AG08395 (cell line): ENCODE results near the gene IFIT2.
A peak's percentile ranks its signal among the peaks of the same experiment; 100 is the strongest.
"Not testable (repeated sequence)": the region's sequence is repeated elsewhere in the genome, so short reads cannot be mapped to it uniquely, and the experiment has no call there.

Experiments
- DNase-seq: peaks from one replicate; pipeline ENCODE4 v3.0.0; 2012; ENCODE audit warnings: mixed read lengths, low spot score

IFIT2 gene, protein sequence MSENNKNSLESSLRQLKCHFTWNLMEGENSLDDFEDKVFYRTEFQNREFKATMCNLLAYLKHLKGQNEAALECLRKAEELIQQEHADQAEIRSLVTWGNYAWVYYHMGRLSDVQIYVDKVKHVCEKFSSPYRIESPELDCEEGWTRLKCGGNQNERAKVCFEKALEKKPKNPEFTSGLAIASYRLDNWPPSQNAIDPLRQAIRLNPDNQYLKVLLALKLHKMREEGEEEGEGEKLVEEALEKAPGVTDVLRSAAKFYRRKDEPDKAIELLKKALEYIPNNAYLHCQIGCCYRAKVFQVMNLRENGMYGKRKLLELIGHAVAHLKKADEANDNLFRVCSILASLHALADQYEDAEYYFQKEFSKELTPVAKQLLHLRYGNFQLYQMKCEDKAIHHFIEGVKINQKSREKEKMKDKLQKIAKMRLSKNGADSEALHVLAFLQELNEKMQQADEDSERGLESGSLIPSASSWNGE

DNA sequence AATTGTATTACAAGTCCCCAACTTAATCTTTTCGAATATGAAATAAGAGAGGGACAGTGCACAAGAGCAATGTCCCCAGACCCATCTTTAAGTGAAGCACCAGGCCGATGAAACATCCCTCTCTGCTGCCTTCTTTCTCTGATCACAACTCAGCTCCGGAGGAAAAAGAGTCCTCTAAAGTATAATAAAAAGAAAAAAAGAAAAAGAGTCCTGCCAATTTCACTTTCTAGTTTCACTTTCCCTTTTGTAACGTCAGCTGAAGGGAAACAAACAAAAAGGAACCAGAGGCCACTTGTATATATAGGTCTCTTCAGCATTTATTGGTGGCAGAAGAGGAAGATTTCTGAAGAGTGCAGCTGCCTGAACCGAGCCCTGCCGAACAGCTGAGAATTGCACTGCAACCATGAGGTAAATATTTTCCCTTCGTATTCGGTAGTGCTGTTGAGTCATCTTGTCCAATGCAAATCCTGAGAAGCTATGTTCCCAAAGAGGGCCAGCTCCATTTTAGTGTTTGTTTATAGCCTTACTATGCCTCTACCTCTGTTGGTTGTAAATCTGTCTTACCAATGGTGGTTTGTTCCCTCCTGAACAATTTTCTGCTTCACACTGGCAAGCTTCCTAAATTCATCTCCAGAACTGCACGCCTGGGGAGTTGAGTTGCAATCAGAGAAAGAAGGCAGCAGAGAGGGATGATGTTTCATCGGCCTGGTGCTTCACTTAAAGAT, at the start of gene IFIT2:
TSS of gene IFIT2 (plus strand) at position 326 of the 725 bp plus-strand sequence. CDS start at position 404, 78 bp downstream.
- DNase-seq = peak; percentile 74

DNA sequence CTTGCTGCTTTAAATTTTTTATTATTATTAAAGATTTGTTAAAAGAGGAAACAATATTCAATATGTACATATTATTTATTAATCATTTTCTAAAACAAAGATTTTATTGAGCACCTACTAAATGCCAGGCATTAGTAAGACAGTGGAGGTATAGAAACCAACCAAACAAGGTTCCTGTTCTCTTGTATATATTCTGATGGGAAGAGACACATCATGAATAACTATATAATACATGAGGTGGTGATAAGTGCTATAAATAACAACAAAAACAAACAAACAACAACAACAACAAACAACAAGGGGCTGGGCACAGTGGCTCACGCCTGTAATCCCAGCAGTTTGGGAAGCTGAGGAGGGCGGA, 49.6 kb upstream of the IFIT2 start:
- DNase-seq = no peak

DNA sequence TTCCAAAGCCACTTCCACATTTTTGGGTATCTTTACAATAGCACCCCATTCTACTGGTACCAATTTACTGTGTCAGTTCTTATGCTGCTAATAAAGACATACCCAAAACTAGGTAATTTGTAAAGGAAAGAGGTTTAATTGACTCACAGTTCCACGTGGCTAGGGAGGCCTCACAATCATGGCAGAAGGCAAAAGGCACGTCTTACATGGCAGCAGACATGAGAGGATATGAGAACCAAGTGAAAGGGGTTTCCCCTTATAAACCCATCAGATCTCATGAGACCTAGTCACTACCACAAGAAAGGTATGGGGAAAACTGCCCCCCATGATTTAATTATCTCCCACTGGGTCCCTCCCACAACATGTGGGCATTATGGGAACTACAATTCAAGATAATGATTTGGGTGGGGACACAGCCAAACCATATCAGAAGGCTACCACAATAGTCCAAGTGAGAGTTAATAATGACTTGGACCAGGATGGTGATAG, 46.7 kb upstream of the IFIT2 start:
- DNase-seq = not testable (repeated sequence)

DNA sequence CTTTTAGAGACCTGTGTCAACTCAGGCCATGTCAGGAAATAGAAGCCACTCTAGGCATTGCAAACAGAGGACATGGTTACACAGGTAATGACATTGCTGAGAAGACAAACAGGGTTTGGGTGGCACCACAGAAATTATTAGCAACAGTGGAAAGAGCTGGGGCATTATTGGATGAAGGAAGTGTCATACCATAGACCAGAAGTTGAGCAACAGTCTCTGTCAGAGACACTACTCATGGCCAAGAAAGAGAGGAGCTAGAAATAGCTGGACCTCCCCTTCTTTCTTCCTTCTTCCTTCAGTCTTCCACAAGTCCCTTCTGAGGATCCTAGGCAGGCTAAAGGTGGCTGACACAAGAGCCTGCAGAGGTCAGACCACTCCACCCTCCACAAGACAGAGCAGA, 46.1 kb upstream of the IFIT2 start:
- no peak for DNase-seq

DNA sequence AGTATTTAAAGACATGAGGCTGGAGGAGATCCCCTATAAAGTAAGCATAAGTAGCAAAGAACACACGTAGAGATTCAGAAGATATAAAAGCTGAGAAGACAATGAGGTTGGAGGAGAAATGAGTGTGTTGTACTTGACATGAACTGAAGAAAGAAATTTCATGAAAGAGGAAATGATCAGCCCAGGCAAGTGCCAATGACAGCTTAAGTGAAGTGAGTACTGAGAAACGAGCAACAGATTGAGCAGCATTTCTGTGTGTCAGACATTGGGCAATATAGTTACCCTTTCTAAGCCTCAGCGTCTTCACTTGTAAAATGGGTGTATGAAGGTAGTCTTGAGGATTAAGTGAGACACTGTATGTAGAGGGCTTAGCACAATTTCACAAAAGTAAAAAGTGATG, 45.5 kb upstream of the IFIT2 start:
- DNase-seq = no peak

DNA sequence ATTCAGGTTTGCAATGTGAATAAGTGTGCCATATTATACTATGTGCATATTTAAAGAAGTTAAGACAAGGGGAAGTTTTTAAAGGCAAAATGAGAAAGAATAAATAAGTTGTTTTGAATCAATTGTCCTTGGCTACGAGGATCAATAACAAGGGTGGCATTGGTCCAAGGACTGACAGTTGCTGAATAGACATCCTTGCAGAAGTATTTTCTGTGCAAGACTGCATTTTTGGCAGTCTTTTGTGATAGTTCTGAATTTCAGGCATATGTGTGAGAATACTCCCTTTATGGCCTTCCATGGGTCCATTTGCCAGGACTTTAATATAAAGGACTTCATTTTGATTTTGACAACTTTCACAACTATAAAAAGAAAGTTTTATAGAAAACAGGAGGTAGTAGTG, 44.9 kb upstream of the IFIT2 start:
- no peak for DNase-seq

DNA sequence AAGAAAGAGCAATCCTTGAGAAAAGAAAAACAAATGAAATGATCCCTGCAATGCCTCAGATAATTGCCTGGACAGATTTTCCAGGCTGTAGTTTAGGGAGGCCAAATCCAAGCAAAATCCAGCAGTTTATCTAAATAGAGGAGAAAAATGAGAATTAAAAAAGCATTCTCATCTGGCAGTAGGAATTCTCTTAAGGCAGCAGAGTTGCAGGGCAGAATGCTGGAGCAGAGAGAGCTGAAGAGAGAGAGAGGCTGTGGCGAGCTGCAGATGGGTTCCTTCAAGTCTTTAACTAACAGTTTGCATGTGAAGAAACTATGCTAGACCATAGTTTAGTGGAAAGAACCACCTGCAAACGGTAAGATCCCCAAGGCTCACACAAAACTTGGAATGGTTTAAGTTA, 44.3 kb upstream of the IFIT2 start:
- DNase-seq = no peak

DNA sequence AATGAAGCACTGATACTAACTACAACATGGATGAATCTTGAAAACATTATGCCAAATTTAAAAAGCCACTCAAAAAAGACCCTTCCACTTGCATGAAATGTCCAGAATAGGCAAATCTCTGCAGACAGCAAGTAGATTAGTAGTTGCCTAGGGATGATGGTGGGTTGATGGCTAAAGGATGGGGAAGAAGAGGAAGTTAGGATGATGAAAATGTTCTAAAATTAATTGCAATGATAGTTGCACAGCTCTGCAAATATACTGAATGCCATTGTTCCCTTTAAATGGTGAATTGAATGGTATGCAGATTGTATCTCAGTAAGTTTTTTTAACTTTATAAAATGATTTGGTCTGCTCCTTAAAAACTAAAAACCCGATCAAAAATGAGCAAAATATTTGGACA, 43.0 kb upstream of the IFIT2 start:
- no peak for DNase-seq

DNA sequence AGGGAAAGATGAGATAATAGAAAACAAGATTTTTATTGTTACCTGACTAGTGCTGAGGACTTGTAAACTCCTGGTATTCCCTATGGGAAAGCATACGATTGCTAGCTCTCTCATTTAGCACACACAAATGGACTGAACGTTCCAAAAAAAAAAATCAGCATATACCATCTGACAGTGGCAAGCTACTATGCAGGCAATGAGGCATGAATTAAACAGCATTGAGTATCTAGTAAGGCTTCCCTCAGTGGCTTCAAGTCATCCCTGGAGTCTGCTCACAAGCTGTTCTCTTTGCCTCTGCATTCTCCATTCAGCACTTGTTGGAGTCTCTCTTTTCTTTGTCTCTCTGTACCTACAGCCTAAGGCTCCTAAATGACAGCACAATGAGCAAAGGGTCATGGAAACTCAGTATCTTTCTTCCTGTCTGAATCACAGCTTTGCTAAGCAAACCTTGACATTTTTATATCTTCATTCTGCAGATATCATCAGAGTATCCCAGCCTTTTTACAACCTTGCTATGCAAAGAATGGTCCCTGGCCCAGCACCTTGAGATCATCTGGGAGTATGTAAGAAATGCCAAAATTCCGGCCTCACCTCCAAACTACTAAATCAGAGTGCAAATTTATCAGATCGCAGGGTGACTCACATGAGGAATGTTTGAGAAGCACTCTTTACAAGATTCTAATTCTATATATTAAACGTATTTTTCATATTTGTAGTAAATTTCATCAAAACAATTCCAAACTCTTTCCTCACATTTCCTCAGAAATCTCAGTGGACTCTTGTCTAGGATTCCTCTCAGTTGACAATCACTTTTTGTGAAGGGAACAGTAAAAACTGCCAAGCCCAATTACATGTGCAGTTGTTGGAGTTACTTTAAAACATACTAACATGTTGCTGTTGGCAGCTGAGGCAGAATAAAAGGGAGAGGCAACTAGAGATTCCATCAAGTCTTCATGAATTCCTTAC, 39.5 kb upstream of the IFIT2 start:
- DNase-seq = peak; percentile 24

DNA sequence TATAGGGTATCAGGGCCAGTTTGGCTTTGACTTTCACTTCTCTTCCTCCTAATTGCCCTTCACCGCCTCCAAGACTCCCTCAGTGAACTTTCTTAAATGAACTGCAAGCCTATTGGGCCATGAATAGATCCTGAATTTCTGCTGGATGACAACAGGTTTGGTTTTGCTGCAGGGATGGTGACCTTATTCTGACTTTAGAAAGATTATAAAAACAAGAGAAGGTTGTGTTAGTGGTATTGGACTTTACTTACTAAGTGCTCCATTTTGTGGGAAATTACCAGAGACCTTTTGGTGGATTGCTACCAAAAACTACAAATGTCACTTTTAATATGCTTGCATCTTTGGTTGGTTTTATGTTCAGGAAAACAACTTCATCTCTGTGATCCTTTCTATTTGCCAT, 38.8 kb upstream of the IFIT2 start:
- DNase-seq = no peak

DNA sequence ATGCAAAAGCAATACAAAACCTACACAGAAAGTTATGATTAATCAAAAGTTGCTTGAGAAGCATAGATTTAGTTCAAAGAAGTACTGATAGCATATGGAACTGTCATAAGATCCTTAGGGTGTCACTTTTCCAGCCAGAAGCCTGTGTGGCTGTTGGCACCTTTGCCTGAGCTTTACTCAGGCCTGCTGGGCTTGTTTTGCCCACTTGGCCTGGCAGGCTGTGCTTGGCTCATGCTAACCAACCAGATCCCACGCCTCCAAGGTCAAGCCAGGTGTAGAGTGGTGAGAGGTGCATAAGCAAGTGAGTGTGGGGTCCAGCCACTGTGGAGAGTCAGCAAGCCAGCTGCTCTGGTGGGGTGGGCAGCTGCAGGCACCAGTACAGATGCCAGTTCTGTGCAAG, 38.3 kb upstream of the IFIT2 start:
- DNase-seq = no peak

DNA sequence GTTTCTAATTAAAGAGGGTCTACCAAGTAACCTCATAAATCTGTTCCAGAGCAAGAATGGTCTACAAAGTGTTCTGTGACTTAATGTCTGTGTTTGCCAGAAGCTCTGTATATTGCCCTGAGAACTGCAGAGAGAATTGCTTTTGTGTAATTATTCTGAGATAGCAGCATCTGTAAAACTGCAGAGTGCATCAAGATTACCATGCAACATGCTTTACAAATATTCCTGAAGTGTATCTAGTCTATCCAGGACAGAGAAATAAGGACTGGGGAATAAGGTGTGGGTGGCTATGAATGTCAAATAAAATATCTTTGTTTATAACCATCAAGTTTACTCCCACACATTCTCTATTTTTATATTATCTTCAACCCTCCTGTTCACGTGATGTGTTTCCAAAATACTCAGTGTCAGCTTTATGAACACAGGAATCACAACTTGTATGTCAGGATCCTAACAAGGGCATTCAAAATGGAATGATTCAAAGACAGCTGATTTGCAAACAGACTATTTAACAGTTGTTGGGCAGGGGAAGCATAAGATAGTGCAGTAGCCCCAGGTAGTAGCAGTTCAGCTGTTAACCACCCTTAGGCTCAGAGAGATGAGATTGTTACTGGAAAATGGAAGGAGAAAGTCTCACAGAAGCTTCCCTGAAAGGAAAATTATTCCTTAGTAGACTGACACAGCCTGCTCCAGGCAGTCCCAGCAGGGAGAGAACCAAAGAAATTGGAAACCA, 35.0 kb upstream of the IFIT2 start:
- no peak for DNase-seq

DNA sequence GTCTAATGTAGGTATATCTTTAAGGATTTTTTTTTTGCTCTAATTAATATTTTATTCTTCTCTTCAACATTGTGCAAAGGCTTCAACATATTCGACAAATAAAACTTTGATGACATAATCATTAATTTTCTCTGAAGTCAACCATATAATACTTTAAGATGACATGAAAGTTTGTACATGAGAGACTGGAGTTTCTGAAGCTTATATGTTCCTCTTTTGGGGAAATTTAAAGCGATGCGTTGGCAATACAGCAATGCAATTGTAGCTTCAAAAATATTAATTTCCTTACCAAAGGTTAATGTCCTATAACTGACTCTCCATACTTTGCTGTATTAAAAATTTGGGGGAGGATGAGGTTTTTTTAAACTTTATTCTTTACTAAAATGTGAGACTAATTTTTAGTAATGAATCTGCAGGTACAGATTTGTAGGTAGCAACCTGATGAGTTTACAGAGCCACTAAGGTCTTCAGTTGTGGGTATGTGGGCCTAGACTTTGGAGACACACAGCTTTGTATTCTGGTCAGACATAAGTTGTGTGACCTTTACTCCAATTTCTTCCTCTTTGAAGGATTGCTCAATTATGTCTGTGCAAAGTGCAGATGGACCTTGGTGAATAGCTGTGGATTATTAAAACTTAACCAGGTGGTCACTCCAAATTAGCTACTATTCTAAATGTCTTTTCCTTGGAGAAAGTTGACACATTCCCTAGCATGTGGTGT, 32.3 kb upstream of the IFIT2 start:
- no peak for DNase-seq

DNA sequence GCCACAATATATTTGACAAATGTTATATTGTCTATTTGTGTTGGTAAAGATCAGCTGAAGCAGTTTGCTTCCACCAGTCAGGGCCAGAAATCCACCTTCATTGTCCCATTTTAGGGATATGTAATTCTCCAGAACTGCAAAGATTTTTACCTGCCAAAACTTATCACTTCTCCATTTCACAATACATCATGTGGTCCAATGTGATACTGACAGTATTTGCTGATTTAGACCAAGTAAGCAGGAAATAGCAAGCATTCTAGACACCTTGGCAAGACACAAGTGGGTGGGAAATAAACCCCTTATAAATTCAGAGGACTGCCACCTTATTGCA, 31.7 kb upstream of the IFIT2 start:
- no peak for DNase-seq

DNA sequence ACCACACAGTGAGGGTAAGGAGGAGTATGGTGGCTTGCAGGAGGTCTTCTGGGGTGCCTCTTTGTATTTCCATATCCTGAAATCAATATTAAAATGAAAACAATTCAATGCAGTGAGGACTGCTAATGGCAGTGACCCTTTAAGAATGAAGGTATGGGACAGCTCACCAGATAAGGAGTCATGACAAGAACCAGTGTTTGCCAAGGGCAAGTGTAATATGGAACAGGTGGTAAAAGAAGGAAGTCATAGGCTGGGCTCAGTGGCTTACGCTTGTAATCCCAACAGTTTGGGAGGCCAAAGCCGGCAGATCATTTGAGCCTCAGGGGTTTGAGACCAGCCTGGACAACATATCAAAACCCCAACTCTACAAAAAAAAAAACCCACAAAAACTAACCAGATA, 30.3 kb upstream of the IFIT2 start:
- DNase-seq = no peak

DNA sequence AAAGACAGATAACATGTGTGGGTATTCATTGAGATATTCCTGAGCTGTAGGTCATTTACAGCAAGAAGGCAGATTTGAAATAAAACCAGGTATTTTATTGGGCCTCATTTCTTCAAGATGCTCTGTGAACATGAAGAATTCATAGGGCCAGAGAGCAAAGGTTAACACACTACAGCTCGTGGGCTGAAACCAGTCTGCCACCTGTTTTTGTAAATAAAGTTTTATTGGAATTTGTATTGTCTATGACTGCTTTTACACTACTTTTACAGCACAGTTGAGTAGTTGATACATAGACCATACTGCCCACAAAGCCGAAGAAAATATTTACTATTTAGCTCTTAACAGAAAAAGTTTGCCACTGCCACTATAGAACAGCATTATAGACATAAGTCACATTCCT, 28.2 kb upstream of the IFIT2 start:
- no peak for DNase-seq

DNA sequence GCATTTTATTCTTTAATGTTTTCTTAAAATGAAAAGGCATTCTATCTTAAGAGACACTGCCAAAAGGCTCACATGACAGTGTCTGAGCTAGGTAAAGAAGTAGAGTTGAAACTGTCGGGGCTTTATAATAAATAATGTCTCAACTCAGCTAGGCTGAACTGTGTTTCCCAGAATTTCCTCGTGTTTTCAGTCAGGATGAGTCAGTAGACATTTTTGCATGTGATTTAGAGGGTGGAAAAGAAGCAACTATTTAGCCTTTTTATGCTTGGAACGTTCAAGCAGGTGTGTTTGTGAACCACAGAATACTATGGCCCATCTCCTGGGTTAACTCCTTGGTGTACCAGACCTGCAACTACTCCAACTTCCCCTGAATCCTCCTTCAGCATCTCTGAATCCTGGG, 26.9 kb upstream of the IFIT2 start:
- peak; percentile 49 for DNase-seq

DNA sequence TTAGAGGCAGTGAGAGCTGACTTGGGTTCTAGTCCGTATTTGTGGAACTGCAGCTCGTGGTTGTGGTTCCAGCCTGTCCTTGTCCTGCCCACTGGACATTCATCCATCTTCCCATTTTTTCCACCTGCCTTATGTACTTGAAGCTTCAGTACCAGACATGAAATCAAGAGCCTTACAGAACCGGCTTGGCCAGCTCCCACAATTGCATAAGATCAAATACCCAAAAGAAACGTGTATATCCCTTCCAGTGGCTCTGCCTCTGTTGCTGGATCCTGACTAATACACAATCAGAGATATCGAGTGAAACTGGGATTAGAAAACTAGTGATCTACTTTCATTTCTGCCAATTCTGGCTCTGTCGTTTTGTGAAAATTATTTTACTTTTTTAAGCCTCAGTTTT, 26.5 kb upstream of the IFIT2 start:
- DNase-seq = no peak

DNA sequence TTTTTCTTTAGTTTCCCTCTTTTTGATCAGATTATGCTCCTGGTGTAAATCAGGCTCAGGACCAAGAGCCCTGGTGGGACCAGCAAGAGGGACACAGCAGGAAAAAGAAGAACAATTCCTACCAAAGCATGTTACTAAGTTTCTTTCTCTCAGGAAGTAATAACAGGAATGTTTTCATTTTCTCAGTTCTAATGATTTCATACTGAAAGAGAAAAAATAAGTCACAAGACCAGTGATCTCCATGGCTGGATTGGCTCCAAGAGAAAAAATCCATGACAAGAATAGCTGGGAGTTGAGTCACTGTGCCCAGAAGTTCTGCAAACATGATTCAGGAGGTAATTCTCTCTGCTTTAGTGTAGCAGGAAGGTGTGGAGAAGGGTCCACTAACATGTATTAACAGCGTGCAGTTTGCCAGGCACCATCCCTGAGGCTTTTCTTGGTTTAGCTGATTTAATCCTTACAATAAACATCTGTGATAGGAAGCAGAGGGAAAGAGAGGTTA, 23.8 kb upstream of the IFIT2 start:
- peak; percentile 88 for DNase-seq

DNA sequence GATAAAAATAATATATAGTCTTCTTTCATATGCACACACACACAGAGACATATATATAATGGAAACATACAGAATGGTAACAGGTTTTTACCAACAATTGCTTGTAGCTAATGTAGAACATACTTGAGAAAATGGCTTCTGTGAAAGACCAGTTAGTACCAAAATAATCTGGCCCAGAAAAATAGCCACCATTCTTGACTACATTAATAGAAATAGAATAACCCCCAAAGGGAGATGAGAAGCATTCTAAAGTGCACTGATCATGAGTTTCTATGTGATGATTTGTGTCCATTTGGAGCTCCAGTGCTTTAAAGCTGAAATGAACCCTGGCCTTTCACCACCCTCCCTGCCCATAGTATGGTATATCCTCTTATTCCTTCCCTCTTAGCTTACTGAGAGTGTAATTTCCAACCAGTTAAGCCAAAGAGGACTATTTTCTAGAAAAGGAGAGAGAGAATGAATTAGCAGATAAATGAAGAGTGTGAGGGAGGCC, 22.9 kb upstream of the IFIT2 start:
- no peak for DNase-seq
